Caki2 (cell line): ENCODE results near the gene CLINT1. TPM values are rescaled to one million over a fixed set of nuclear protein-coding genes. Genes with fewer than 3 reads are reported as not detected.

Source experiments
- DNase-seq: peaks from one replicate; pipeline ENCODE4 v3.0.0-alpha.2; 2015; ENCODE audit warnings: low read depth
- in situ Hi-C: cut with HindIII; loops from 2 replicates; pipeline ENCODE4 v1.10.0; 2016; ENCODE audit warnings: low sequenced_read_pairs, low pct_unique_long_range_greater_than_20kb, mixed read lengths
- total RNA-seq: library from RNA; depleted of rRNA; stranded (reverse); fragments of >200 nt; shearing (Covaris generic); gene quantifications from 2 replicates; pipeline ENCODE4 v1.2.3, GENCODE V29; 2014; ENCODE audit warnings: low replicate concordance

The CLINT1 gene
- total RNA-seq, 1 experiment from 2014 or later, result 91.4 TPM

DNA sequence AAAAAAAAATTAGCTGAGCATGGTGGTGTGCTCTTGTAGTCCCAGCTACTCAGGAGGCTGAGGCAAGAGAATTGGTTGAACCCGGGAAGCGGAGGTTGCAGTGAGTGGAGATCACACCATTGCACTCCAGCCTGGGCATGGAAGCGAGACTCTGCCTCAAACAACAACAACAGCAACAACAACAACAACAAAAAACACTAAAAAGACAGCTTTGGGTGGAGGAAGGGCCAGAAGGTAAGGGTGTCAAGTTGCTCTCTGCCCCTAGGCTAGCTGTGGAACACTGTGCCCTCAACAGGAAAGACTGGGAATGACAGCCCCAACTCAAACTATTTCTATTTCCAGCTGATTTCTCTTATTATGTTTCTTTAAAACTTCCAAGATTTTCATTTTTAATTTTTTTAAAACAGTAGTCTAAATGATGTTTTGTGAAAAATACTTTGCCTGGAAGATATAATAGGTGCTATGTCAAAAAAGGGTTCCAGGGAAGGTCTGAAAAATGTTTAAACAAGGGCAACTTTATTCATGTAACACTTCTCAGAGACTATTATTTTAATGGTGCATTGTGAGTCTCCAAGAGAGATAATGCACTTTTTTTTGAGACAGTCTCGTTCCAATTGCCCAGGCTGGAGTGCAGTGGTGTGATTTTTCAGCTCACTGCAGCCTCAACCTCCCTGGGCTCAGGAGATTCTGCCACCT lies 29.9 kb downstream of the CLINT1 start:
- in situ Hi-C loops, result no loop called here
- DNase-seq, result no peak

DNA sequence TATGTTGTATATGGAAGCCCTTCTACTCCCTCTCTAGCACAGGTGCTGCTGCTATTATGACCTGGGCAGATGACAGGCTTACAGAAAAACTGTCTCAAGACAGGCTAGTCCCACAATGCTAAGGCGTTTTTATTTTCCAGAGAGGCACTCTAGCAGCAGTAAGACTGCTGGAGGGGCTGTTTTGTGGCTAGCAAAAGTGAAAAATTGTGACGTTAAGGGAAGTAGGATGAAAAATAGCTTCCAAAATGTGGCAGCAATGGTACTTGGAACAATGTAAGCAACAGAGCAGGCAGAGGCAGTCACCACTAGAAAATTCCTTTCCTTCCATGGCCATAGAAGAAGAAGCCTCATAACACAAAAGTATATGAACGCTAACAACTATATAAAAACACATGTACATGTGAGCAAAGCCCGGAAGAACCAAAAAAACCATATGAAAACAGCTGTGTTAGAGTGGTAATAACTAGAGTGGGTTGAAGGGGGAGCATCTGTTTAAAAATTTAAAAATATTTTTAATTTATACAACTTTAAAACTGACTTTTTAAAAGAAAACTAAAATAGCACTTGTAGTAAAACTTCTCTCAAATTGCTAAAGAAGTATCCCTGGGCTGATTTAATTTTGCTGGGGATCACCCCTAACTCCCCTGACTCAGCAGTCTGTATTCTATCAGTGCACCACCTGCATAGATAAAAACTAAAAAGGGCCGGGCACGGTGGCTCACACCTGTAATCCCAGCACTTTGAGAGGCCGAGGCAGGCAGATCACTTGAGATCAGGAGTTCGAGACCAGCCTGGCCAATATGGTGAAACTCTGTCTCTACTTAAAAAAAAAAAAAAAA lies 30.6 kb downstream of the CLINT1 start:
- in situ Hi-C loops, result no loop called here
- no peak for DNase-seq

DNA sequence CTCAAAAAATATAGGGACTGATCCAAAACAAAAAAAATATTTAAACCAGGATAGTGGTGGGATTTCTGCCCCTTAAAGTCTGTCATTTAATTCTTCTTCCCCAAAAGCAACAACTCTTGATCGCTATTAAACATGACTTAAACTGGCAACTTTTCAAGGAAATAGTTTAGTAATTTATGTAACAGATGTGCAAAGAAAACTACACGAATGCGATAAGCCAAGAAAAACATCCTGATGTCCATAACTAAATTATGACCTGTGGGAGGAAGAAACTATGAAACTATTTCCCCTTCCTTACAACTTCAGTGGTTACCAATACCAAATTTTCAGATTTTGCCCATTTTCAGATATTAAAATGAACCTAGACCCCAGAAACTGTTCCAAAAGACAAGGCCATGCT lies 31.5 kb downstream of the CLINT1 start:
- DNase-seq, result no peak

DNA sequence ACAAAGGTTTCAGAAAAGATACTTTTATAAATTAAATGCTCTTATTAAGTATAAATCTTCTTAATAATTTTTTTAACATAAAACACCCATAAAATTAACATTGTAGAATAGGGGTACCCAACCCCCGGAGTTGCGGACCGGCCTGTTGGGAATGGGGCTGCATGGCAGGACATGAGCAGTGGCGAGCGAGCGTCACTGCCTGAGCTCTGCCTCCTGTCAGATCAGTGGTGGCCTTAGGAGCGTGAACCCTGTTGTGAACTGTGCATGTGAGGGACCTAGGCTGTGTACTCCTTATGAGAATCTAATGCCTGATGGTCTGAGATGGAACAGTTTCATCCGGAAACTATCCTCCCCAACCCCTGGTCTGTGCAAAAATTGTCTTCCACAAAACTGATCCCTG lies 35.3 kb downstream of the CLINT1 start:
- DNase-seq, result no peak
- in situ Hi-C loops, result no loop called here

More for the DNA sequence above, 31.5 kb downstream of the CLINT1 start:
- in situ Hi-C loops, result no loop called here

DNA sequence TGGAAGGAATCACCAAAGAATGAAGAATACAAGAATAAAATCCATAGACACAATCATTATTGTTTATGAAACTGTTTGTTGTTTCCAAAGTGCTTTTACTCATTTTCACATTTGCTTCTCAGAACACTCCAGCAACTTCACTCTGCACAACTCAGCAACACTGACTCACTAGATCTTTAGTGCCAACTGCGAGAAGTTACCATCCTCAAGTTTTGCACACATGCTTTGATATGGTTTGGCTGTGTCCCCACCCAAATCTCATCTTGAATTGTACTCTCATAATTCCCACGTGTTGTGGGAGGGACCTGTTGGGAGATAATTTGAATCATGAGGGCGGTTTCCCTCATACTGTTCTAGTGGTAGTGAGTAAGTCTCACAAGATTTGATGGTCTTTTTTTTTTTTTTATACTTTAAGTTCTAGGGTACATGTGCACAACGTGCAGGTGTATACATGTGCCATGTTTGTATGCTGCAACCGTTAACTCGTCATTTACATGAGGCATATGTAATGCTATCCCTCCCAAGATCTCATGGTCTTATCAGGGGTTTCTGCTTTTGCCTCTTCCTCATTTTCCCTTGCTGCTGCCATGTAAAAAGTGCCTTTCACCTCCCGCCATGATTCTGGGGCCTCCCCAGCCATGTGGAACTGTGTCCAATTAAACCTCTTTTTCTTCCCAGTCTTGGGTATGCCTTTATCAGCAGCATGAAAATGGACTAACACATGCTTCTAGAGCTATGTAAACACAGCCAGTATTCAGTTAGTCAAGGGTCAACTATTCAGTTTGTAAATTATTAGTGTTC lies 36.9 kb downstream of the CLINT1 start:
- in situ Hi-C loops, result no loop called here
- DNase-seq, result no peak

DNA sequence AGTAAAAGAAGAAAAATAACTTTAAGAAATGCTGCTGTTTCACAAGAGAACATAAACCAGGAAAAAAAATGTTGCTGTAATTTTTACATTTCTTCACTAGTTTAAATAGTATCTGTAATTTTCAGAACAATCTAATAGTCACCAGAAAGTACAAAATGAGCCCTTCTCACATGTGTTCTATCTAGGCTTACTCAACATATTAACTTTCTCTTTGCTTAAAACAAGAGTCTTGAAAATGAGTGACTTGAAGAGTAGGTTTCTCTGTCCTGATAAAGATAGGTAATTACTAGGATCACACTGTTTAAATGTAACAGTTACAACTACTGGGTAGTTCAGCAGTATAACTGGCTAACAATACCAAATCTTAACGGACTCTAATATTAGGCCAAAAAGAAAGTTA lies 37.5 kb downstream of the CLINT1 start:
- in situ Hi-C loops, result no loop called here
- DNase-seq, result no peak

DNA sequence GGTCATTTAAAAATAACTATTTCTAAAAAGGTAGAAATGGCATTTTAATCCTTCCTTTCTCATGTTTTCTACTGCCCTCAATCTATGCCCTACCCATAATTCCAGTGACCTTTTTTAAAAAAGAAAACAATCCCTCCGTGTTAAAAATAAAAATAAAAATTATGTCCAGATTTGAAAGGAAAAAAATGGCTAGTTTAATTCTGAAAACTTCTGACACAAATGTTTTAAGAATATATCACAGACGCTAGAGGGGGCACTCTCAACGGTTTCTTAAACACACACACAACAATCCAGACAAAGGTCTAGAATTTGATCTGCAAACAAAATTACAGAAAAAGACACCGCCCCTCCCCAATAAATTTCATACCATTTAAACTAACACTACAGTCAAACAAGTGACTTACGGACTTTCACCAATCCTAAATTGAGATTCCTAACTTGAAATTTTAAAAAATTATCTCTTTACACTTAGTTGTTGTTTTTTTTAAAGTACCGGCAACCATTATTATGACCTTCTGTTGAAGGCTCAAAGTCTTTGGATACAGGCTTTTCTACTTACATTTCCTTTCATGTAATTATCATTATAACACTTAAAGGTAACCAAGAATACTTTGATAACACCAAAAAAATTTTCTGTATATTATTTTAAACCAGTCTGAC lies 38.2 kb downstream of the CLINT1 start:
- in situ Hi-C loops, result no loop called here
- DNase-seq, result peak; percentile 22

DNA sequence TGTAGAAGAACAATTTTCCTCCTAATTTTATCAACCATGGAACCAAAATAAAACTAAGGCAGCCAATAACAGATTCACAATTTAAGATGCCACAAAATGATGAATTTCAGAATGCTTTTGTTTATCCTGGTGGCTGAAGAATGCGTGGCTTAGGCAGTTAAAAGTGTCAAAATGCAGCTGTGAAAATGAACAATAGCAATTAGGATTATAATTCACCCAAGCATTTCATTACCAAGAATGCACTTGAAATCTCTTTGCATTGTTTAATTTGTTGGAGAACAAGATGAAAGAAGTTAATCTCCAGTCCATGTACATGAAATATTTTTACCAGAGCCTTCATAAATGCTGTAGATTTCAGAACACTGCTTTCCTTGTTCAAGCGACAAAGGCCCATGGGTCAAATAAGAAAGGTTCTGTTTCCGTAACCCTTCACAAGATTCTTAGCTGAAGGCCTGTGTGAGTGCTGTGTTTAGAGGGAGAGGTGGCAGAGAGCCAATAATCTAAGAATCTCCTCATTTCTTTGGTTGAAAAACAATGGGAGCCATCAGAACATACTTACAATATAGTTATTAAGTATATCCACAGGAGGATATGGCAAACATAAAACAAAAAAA lies 39.3 kb downstream of the CLINT1 start:
- in situ Hi-C loops, result no loop called here
- DNase-seq, result no peak

DNA sequence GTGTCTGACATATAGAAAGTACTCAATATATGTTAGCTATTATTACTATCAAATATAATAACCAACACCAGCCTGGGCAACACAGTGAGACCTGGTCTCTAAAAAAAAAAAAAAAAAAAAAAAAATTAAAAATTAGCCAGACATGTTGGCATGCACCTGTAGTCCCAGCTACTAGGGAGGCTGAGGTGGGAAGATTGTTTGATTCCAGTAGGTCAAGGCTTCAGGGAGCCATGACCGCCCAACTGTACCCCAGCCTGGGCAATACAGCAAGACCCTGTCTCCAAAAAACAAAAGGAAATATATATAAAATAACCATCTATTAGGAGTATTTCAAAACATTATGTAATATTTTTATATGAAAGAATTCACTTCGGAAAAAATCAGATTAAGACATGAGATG lies 40.6 kb downstream of the CLINT1 start:
- in situ Hi-C loops, result no loop called here

DNA sequence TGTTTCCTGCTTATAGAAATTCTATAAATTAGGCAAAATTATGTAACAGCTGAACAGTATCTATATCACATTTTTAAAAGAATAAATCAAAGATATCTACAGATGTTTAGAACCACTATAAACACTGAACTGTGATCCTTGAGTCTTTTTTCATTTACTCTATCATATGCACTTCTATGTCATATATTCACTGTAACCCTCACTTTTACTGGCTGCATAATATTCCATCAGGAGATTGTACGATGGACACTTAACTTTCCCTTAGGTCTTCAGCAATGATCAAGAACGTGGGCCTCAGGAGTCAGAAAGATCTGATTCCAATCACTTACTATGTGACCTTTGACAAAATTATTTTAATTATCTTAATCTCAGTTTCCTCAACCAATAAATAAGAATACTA lies 41.0 kb downstream of the CLINT1 start:
- in situ Hi-C loops, result no loop called here
- no peak for DNase-seq

More for the DNA sequence above, 40.6 kb downstream of the CLINT1 start:
- DNase-seq, result no peak

DNA sequence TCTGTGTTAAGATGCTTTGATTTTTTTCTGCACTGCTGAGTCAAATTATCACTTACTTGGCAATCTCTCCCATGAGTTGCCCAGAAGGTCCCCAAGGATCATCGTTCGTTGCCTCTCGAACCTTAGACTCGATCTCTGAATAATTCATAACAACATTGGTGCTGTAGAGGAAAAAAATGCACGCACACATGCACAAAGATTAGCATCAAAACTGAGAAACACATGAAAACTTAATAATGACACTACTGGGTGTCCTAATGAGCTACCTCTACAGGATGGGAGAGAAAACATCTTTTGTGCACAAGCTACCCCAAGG lies 41.6 kb downstream of the CLINT1 start:
- DNase-seq, result no peak
- in situ Hi-C loops, result no loop called here

DNA sequence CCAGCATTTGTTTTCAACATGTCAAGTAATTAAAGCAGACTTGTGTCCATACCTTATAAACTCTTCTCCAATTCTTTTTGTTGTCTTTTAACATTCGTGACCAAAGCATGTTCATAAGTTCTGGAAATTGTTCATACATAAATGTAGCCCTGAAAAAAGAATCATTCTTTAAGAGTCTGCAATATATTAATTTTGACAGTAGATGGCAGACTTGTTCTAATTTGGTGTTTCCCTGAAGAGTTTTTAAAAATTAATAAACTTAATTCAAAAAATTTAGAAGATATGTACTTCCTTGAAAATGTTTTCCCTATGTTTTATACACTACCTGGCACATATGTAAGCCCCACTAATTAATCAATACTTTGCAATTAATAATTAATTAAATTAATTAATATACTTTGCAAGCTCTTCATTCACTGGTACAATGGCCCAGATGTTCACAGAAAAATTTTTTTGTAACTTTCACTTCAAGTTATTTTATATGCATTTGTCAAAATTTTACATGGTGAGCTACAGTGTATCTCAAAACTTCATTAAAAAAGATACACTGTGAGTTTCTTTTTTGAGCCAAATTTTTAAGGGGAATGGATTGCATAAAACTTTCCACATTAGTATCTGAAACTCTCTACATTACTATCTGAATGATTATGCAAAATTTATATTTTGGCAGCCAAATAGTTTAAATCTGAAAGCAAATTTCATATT lies 42.1 kb downstream of the CLINT1 start:
- DNase-seq, result no peak
- in situ Hi-C loops, result no loop called here

DNA sequence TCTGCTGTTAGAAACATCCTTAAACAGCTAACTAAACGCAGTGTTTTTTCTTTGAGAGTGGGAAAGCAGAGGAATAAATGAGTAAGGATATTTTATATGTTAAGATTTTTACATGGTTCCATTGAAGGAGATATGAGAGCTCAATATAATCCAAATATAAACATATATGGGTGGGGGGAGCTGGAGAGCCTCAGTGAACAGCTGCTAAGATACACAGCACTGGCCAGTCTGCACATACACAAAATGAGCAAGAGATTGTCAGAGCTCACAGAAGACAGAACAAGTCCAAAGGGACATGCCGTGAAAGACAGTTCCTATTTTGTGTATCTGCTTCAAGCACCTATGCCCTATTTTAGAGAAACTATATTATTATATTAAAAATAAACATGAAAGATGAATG lies 46.9 kb downstream of the CLINT1 start:
- DNase-seq, result no peak
- in situ Hi-C loops, result no loop called here

DNA sequence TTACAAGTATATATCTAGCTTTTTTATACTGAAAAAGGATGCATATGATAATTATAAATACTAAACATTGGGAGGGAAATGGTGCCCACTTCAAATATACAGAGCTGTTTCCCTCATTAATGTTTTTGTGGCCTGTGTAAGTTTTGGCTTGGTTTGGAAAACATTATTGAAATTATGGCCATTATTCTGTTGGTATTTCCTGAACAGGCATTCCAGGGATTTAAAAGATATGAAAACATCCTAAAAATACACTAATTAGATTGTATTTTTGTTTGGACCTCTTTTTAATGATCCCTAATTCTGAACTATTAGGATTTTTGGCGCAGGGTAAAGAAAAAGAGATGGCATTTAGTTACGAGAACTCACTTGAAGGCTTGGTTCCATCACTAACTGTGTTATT lies 50.9 kb downstream of the CLINT1 start:
- in situ Hi-C loops, result no loop called here
- DNase-seq, result no peak

DNA sequence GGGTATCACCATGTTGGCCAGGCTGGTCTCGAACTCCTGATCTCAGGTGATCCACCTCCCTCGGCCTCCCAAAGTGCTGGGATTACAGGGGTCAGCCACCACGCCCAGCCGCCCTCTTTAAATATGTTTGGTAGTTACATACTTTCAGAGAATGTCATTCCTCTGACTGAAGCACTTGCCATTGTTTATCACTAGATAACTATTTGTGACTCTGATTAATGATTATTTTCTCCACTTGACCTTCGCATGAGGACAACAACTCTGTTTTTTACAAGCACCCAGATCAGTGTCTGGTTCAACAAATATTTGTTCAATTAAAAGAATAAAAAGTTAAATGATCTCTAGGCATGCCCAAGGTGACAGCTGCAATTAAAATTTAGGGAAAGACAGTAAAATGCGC lies 56.2 kb downstream of the CLINT1 start:
- no peak for DNase-seq
- in situ Hi-C loops, result no loop called here

DNA sequence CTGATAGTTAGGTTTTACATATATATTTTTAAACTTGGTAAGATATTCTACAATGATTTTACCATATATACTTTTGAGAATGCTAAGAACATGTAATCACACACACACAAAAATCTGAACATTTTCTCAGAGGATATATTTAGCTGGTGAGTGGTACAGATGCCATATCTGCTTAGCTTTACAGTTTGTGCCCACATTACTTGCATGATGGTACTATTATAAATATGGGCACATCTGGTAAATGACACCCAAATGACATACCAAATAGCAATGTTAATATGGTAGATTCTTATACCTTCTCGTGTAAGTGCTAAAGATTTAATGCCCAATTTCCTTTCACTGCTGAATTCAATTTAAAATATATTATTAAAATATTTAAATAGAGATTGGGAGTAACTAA lies 58.8 kb downstream of the CLINT1 start:
- in situ Hi-C loops, result no loop called here

DNA sequence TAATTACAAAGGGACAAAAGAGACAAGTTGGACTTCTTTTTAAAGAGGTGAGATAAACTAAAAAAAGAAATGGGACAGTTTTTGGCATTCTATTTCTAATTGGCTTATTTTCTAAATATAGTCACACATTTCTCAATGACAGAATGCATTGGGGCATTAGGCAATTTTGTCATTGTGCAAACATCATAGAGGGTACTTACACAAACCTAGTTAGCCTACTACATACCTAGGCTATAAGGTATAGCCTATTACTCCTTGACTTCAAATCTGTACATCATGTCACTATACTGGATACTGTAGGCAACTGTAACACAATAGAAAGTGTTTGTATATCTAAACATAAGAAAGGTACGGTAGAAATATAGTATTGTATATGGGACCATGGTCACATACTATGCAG lies 59.4 kb downstream of the CLINT1 start:
- DNase-seq, result no peak
- in situ Hi-C loops, result no loop called here

More for the DNA sequence above, 58.8 kb downstream of the CLINT1 start:
- no peak for DNase-seq

DNA sequence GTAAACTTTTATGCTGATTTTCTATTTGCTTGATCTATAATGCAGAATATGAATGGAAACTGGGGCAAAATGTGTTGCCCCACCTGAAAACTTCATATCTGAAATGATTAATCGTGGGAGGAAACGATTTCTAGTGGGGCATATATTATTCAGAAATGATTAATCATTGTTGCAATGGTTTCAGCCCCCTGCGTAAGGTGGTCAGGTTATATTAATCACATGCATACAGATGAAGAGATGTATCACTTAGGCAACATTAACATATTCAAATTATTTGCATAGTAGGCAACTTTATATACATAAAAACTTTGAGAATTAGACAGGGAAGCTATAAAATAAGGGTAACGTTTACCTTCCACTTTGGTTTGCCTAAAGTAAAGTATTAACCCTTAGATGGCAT lies 65.6 kb downstream of the CLINT1 start:
- in situ Hi-C loops, result no loop called here
- DNase-seq, result no peak
